Muscle layer of colon (tissue), 2 donors: ENCODE results near the gene CDCA4.

Source experiments
- H3K27ac ChIP-seq: one replicate; pipeline ENCODE4 v1.7.0; 2013; ENCODE audit warnings: low read depth, mild to moderate bottlenecking, low read length, moderate library complexity
- H3K27me3 ChIP-seq, 2 donors: one replicate each; pipeline ENCODE4 v1.7.0; 2013; ENCODE audit warnings: low read length in 2 of 2, mild to moderate bottlenecking in 2 of 2; ENCODE audit not compliant: insufficient read depth in 2 of 2, control insufficient read depth in 1 of 2
- H3K36me3 ChIP-seq: one replicate; pipeline ENCODE4 v1.7.0; 2013; ENCODE audit warnings: mild to moderate bottlenecking, low read length; ENCODE audit not compliant: insufficient read depth
- H3K4me1 ChIP-seq: one replicate; pipeline ENCODE4 v1.7.0; 2013; ENCODE audit warnings: mild to moderate bottlenecking, low read length; ENCODE audit not compliant: insufficient read depth
- H3K4me3 ChIP-seq, 2 donors: one replicate each; pipeline ENCODE4 v1.7.0; 2013; ENCODE audit warnings: low read length in 2 of 2, low read depth in 1 of 2, mild to moderate bottlenecking in 1 of 2, moderate library complexity in 1 of 2
- H3K9ac ChIP-seq: one replicate; pipeline ENCODE4 v1.7.0; 2013; ENCODE audit warnings: low read length
- H3K9me3 ChIP-seq: one replicate; pipeline ENCODE4 v1.7.0; 2013; ENCODE audit warnings: mild to moderate bottlenecking, low read length
- donor health status: abdominal sarcoma.
- donor health status: Adenocarcinoma of cecum.

CDCA4 gene

GRCh38 chr14:104974665-104975390, 46.1 kb downstream of the CDCA4 start:
- Histone ChIP-seq H3K9ac (no peak overlapping the region), H3K27ac (peak overlapping the region; percentile 96), H3K4me1 (peaks cover 75% of the 10 kb centered on the region)

GRCh38 chr14:104974146-104974541, 46.7 kb downstream of the CDCA4 start:
- Histone ChIP-seq H3K9ac (peak overlapping the region; percentile 44), H3K4me1 (peaks cover 79% of the 10 kb centered on the region), H3K27me3 (no peaks in the 10 kb centered on the region), H3K9me3 (no peaks in the 10 kb centered on the region), H3K36me3 (no peaks in the 10 kb centered on the region), H3K4me3 (peak overlapping the region; percentile 16 to 32), H3K27ac (peak overlapping the region; percentile 96)

More at GRCh38 chr14:104974665-104975390, 46.1 kb downstream of the CDCA4 start:
- no peaks in the 10 kb centered on the region for H3K27me3 ChIP-seq
- H3K9me3 ChIP-seq, result no peaks in the 10 kb centered on the region
- H3K36me3 ChIP-seq, result no peaks in the 10 kb centered on the region
- peak overlapping the region in 1 of 2 donors; percentile 32 for H3K4me3 ChIP-seq

GRCh38 chr14:104973385-104974145, 47.3 kb downstream of the CDCA4 start:
- H3K9ac ChIP-seq, result peak overlapping the region; percentile 44
- H3K27me3 ChIP-seq, result no peaks in the 10 kb centered on the region
- H3K9me3 ChIP-seq, result no peaks in the 10 kb centered on the region
- H3K27ac ChIP-seq, result peak overlapping the region; percentile 96
- H3K36me3 ChIP-seq, result no peaks in the 10 kb centered on the region
- H3K4me1 ChIP-seq, result peaks cover 85% of the 10 kb centered on the region
- H3K4me3 ChIP-seq, result peak overlapping the region; percentile 16 to 45

- Histone ChIP-seq H3K4me3 (peak overlapping the region in 1 of 2 donors; percentile 28), H3K9me3 (no peaks in the 10 kb centered on the region), H3K27ac (peak overlapping the region; percentile 96), H3K9ac (peak overlapping the region; percentile 28), H3K36me3 (no peaks in the 10 kb centered on the region), H3K27me3 (no peaks in the 10 kb centered on the region), H3K4me1 (peaks cover 87% of the 10 kb centered on the region)
Measured at GRCh38 chr14:104973135-104973384, 47.8 kb downstream of the CDCA4 start.

- peak overlapping the region in 1 of 2 donors; percentile 28 for H3K4me3 ChIP-seq
- no peaks in the 10 kb centered on the region for H3K9me3 ChIP-seq
- H3K27me3 ChIP-seq, result no peaks in the 10 kb centered on the region
- H3K27ac ChIP-seq, result peak overlapping the region; percentile 96
- H3K9ac ChIP-seq, result peak overlapping the region; percentile 28
- peaks cover 86% of the 10 kb centered on the region for H3K4me1 ChIP-seq
- no peaks in the 10 kb centered on the region for H3K36me3 ChIP-seq
Measured at GRCh38 chr14:104972301-104973134, 48.4 kb downstream of the CDCA4 start.

GRCh38 chr14:104971447-104972240, 49.2 kb downstream of the CDCA4 start:
- peak overlapping the region; percentile 96 for H3K27ac ChIP-seq
- H3K9me3 ChIP-seq, result no peaks in the 10 kb centered on the region
- H3K9ac ChIP-seq, result peak overlapping the region; percentile 96
- H3K4me3 ChIP-seq, result no peak overlapping the region
- peaks cover 86% of the 10 kb centered on the region for H3K4me1 ChIP-seq
- H3K27me3 ChIP-seq, result no peaks in the 10 kb centered on the region
- no peaks in the 10 kb centered on the region for H3K36me3 ChIP-seq

- H3K36me3 ChIP-seq, result no peaks in the 10 kb centered on the region
- peak overlapping the region; percentile 65 to 82 for H3K4me3 ChIP-seq
- no peaks in the 10 kb centered on the region for H3K27me3 ChIP-seq
- peak overlapping the region; percentile 96 for H3K27ac ChIP-seq
- peaks cover 80% of the 10 kb centered on the region for H3K4me1 ChIP-seq
- H3K9ac ChIP-seq, result peak overlapping the region; percentile 96
- H3K9me3 ChIP-seq, result no peaks in the 10 kb centered on the region
Measured at GRCh38 chr14:104970231-104971068, 50.4 kb downstream of the CDCA4 start.

- peak overlapping the region; percentile 96 for H3K9ac ChIP-seq
- H3K27ac ChIP-seq, result peak overlapping the region; percentile 96
Measured at GRCh38 chr14:104969741-104970230, 51.1 kb downstream of the CDCA4 start.

GRCh38 chr14:104968541-104969401, 52.1 kb downstream of the CDCA4 start:
- no peaks in the 10 kb centered on the region for H3K27me3 ChIP-seq
- peaks cover 69% of the 10 kb centered on the region for H3K4me1 ChIP-seq
- H3K9ac ChIP-seq, result peak overlapping the region; percentile 96
- peak overlapping the region; percentile 65 to 82 for H3K4me3 ChIP-seq
- H3K36me3 ChIP-seq, result no peaks in the 10 kb centered on the region
- no peaks in the 10 kb centered on the region for H3K9me3 ChIP-seq
- peak overlapping the region; percentile 96 for H3K27ac ChIP-seq

More at GRCh38 chr14:104969741-104970230, 51.1 kb downstream of the CDCA4 start:
- Histone ChIP-seq H3K27me3 (no peaks in the 10 kb centered on the region), H3K4me1 (peaks cover 73% of the 10 kb centered on the region), H3K36me3 (no peaks in the 10 kb centered on the region), H3K9me3 (no peaks in the 10 kb centered on the region), H3K4me3 (peak overlapping the region; percentile 65 to 82)
